HepG2 (cell line): ENCODE results near the gene METRN. TPM values are rescaled to one million over a fixed set of nuclear protein-coding genes. Genes with fewer than 3 reads are reported as not detected.
A peak's percentile ranks its signal among the peaks of the same experiment; 100 is the strongest.

ENCODE experiments used
- BHLHE40 ChIP-seq: IDR thresholded peaks from 2 replicates; pipeline ENCODE4 v1.6.1; 2011; ENCODE audit warnings: low read length, improper control_type of control experiment
- EP300 ChIP-seq, 3 experiments: sonication (generic) in 1 of 3; formaldehyde crosslinking in 1 of 3; IDR thresholded peaks; 2 replicates each; pipeline versions ENCODE4 v1.5.1 to v1.6.1; 2011 to 2020; ENCODE audit warnings: low read depth in 2 of 3, low read length in 2 of 3, borderline replicate concordance in 1 of 3, improper control_type of control experiment in 1 of 3, mild to moderate bottlenecking in 1 of 3, missing genetic modification reagents in 1 of 3, moderate library complexity in 1 of 3
- HDAC6 ChIP-seq: fragments of 200-600 bp; sonication (generic); IDR thresholded peaks from 2 replicates; pipeline ENCODE4 v1.7.0; 2017; ENCODE audit warnings: mild to moderate bottlenecking, antibody characterized with exemption, low read length, low read depth
- KAT8 ChIP-seq: IDR thresholded peaks from 2 replicates; pipeline ENCODE4 v1.6.1; 2016; ENCODE audit warnings: missing genetic modification reagents, missing compliant biosample characterization
- MYC ChIP-seq: sonication (generic); formaldehyde crosslinking; IDR thresholded peaks from 2 replicates; pipeline ENCODE4 v1.9.0; 2021; ENCODE audit warnings: missing genetic modification reagents, borderline replicate concordance
- MYNN ChIP-seq: sonication (generic); formaldehyde crosslinking; IDR thresholded peaks from 2 replicates; pipeline ENCODE4 v1.4.0; 2020; ENCODE audit warnings: mild to moderate bottlenecking, low read depth, missing genetic modification reagents
- PHF21A ChIP-seq: sonication (generic); formaldehyde crosslinking; IDR thresholded peaks from 2 replicates; pipeline ENCODE4 v1.5.0; 2020; ENCODE audit warnings: mild to moderate bottlenecking, missing genetic modification reagents
- PITX1 ChIP-seq: sonication (generic); formaldehyde crosslinking; IDR thresholded peaks from 2 replicates; pipeline ENCODE4 v1.5.1; 2020; ENCODE audit warnings: mild to moderate bottlenecking, missing genetic modification reagents
- RAD21 ChIP-seq: fragments of 450-650 bp; formaldehyde crosslinking; IDR thresholded peaks from 2 replicates; pipeline ENCODE4 v1.5.0; 2020; ENCODE audit warnings: mild to moderate bottlenecking
- SNRNP70 ChIP-seq: fragments of 200-400 bp; formaldehyde crosslinking; IDR thresholded peaks from 2 replicates; pipeline ENCODE4 v1.6.1; 2017; ENCODE audit warnings: mild to moderate bottlenecking, low read depth, low read length, moderate library complexity
- TCF12 ChIP-seq, 2 experiments: fragments of 450-650 bp in 1 of 2; sonication (generic) in 1 of 2; formaldehyde crosslinking in 1 of 2; IDR thresholded peaks; 2 replicates each; pipeline versions ENCODE4 v1.6.1 to v1.8.0; 2017 to 2022; ENCODE audit warnings: antibody characterized with exemption in 1 of 2, mild to moderate bottlenecking in 1 of 2, missing genetic modification reagents in 1 of 2, moderate library complexity in 1 of 2
- U2AF2 ChIP-seq: fragments of 200-400 bp; formaldehyde crosslinking; IDR thresholded peaks from 2 replicates; pipeline ENCODE4 v1.6.1; 2017; ENCODE audit warnings: low read depth, mild to moderate bottlenecking, low read length
- ZMAT3 ChIP-seq: sonication (generic); formaldehyde crosslinking; conservative IDR thresholded peaks from 2 replicates; pipeline ENCODE4 v1.7.0; 2021; ENCODE audit warnings: missing genetic modification reagents
- ZNF33B ChIP-seq: sonication (generic); formaldehyde crosslinking; IDR thresholded peaks from 2 replicates; pipeline ENCODE4 v1.5.1; 2020; ENCODE audit warnings: mild to moderate bottlenecking, missing genetic modification reagents
- ZNF468 ChIP-seq: sonication (generic); formaldehyde crosslinking; IDR thresholded peaks from 2 replicates; pipeline ENCODE4 v1.8.0; 2022; ENCODE audit warnings: mild to moderate bottlenecking, moderate library complexity, missing genetic modification reagents
- ZNF644 ChIP-seq: IDR thresholded peaks from 2 replicates; pipeline ENCODE4 v1.6.1; 2016; ENCODE audit warnings: low read depth
- ZNF878 ChIP-seq: sonication (generic); formaldehyde crosslinking; IDR thresholded peaks from 2 replicates; pipeline ENCODE4 v1.8.1; 2023; ENCODE audit warnings: mild to moderate bottlenecking, missing genetic modification reagents, moderate library complexity
- polyA plus RNA-seq, 8 experiments: library from polyadenylated mRNA; depleted of rRNA in 3 of 8; stranded (reverse) in 7 of 8; unstranded in 1 of 8; fragments of >200 nt; fragmentation: Illumina TruSeq in 4 of 8; extraction: Trizol in 4 of 8; gene quantifications; 2 replicates each; pipeline versions ENCODE4 v1.2.1 to v1.2.3, GENCODE V29; 2011 to 2016; ENCODE audit warnings: low read depth in 4 of 8, missing spikeins in 1 of 8, mixed read lengths in 1 of 8; ENCODE audit not compliant: insufficient read depth in 1 of 8
- total RNA-seq, 5 experiments: library from RNA; depleted of rRNA; stranded (reverse); fragments of >200 nt; fragmentation: Illumina TruSeq; extraction: Trizol; gene quantifications; 2 replicates each; pipeline ENCODE4 v1.2.3, GENCODE V29; 2016; ENCODE audit warnings: low read depth in 1 of 5
- TF ChIP-seq, protein P1 (sequence below): IDR thresholded peaks from 2 replicates; pipeline ENCODE4 v1.6.1; 2016; ENCODE audit warnings: low read depth
- TF ChIP-seq, protein P2 (sequence below): sonication (generic); formaldehyde crosslinking; IDR thresholded peaks from 2 replicates; pipeline ENCODE4 v1.5.1; 2020; ENCODE audit warnings: missing genetic modification reagents, mild to moderate bottlenecking, borderline replicate concordance
- TF ChIP-seq, protein P3 (sequence below): sonication (generic); formaldehyde crosslinking; IDR thresholded peaks from 2 replicates; pipeline ENCODE4 v1.9.0; 2022; ENCODE audit warnings: missing genetic modification reagents, mild to moderate bottlenecking, borderline replicate concordance
- TF ChIP-seq, protein P4 (sequence below): sonication (generic); formaldehyde crosslinking; IDR thresholded peaks from 2 replicates; pipeline ENCODE4 v1.5.0; 2020; ENCODE audit warnings: mild to moderate bottlenecking, missing genetic modification reagents

METRN gene
- total and polyA plus RNA-seq, 2 of the 13 experiments (the other 11 are each of a cell fraction or from before 2014, with no cell fraction given) = 25.5 to 46.1 TPM

DNA sequence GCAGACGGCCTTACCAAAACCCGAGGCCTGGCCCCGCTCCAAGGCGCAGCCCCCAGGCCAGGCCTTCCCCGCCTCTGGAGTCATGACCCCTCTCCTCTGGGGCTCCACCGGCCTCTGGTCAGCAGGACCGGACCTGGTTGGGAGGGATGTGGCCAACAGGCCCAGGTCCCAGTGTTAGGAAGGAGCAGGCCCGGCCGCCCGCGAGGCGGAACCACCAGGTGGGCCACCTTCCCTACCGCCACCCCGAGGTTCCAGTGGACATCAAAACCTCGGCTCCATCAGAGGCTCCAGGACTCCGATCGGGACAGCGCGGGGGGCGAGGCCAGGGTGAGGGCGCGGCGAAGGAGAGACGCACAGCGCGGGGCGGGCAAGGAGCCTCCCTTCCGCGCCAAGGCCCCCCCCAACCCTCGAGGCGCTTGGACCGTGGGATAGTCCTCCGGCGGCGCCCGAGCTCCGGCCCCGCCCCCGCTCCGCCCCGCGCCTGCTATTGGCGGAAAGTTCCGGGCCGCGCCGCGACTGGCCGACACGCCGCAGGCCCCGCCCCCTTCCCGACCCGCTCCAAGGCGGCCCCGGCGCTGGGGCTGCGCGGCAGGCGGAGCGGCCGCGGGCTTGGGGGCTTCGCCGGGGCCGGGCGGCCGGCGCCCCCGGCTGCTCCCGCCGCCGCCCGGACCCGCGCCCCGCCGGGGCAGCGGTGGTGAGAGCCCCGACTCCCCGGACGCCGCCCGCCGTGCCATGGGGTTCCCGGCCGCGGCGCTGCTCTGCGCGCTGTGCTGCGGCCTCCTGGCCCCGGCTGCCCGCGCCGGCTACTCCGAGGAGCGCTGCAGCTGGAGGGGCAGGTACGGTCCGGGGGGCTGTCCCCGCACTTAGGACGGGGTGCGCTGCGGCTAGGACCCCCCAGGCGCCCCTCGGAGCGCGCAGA, at the start of gene METRN (continued):
- TF ChIP-seq ZNF33B (CRISPR knock-in tag) (no peak), ZNF878 (no peak), SNRNP70 (no peak), ZMAT3 (CRISPR knock-in tag) (no peak), BHLHE40 (no peak), EP300 (IDR thresholded peaks at IDR 0.05; ENCODE audit: low read depth in 2 of 2, low read length in 2 of 2) (no peak), EP300 (CRISPR knock-in tag; IDR thresholded peaks at IDR 0.05; ENCODE audit: borderline replicate concordance) (no peak), ZNF468 (CRISPR knock-in tag) (no peak), TCF12 (IDR thresholded peaks at IDR 0.05) (no peak), TCF12 (CRISPR knock-in tag; IDR thresholded peaks at IDR 0.05) (peak; percentile 22; the same call in 1 of the 2 replicates), PHF21A (CRISPR knock-in tag) (no peak), HDAC6 (no peak), RAD21 (no peak), KAT8 (CRISPR knock-in tag) (no peak), MYC (CRISPR knock-in tag) (peak; percentile 38; the same call in 1 of the 2 replicates), U2AF2 (no peak), PITX1 (peak; percentile 48; the same call in 1 of the 2 replicates), ZNF644 (CRISPR knock-in tag) (no peak), MYNN (CRISPR knock-in tag) (no peak)
- TF ChIP-seq, protein P1, sequence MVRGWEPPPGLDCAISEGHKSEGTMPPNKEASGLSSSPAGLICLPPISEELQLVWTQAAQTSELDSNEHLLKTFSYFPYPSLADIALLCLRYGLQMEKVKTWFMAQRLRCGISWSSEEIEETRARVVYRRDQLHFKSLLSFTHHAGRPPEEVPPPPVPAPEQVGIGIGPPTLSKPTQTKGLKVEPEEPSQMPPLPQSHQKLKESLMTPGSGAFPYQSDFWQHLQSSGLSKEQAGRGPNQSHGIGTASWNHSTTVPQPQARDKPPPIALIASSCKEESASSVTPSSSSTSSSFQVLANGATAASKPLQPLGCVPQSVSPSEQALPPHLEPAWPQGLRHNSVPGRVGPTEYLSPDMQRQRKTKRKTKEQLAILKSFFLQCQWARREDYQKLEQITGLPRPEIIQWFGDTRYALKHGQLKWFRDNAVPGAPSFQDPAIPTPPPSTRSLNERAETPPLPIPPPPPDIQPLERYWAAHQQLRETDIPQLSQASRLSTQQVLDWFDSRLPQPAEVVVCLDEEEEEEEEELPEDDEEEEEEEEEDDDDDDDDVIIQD (CRISPR knock-in tag) = no peak
- TF ChIP-seq, protein P2, sequence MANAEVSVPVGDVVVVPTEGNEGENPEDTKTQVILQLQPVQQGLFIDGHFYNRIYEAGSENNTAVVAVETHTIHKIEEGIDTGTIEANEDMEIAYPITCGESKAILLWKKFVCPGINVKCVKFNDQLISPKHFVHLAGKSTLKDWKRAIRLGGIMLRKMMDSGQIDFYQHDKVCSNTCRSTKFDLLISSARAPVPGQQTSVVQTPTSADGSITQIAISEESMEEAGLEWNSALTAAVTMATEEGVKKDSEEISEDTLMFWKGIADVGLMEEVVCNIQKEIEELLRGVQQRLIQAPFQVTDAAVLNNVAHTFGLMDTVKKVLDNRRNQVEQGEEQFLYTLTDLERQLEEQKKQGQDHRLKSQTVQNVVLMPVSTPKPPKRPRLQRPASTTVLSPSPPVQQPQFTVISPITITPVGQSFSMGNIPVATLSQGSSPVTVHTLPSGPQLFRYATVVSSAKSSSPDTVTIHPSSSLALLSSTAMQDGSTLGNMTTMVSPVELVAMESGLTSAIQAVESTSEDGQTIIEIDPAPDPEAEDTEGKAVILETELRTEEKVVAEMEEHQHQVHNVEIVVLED = 0 out of 2 replicates have a peak, but pooled peaks have one; percentile 37
- TF ChIP-seq, protein P3, sequence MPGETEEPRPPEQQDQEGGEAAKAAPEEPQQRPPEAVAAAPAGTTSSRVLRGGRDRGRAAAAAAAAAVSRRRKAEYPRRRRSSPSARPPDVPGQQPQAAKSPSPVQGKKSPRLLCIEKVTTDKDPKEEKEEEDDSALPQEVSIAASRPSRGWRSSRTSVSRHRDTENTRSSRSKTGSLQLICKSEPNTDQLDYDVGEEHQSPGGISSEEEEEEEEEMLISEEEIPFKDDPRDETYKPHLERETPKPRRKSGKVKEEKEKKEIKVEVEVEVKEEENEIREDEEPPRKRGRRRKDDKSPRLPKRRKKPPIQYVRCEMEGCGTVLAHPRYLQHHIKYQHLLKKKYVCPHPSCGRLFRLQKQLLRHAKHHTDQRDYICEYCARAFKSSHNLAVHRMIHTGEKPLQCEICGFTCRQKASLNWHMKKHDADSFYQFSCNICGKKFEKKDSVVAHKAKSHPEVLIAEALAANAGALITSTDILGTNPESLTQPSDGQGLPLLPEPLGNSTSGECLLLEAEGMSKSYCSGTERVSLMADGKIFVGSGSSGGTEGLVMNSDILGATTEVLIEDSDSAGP (CRISPR knock-in tag) = peak; percentile 57; the same call in 1 of the 2 replicates
- TF ChIP-seq, protein P4, sequence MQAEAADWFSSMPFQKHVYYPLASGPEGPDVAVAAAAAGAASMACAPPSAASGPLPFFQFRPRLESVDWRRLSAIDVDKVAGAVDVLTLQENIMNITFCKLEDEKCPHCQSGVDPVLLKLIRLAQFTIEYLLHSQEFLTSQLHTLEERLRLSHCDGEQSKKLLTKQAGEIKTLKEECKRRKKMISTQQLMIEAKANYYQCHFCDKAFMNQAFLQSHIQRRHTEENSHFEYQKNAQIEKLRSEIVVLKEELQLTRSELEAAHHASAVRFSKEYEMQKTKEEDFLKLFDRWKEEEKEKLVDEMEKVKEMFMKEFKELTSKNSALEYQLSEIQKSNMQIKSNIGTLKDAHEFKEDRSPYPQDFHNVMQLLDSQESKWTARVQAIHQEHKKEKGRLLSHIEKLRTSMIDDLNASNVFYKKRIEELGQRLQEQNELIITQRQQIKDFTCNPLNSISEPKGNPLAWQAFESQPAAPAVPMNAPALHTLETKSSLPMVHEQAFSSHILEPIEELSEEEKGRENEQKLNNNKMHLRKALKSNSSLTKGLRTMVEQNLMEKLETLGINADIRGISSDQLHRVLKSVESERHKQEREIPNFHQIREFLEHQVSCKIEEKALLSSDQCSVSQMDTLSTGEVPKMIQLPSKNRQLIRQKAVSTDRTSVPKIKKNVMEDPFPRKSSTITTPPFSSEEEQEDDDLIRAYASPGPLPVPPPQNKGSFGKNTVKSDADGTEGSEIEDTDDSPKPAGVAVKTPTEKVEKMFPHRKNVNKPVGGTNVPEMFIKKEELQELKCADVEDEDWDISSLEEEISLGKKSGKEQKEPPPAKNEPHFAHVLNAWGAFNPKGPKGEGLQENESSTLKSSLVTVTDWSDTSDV (CRISPR knock-in tag) = no peak
